H1 (cell line): ENCODE data around the gene ATP2A3. TPM values are rescaled to one million over a fixed set of nuclear protein-coding genes. Genes with fewer than 3 reads are reported as not detected.

Source experiments
- CTCF ChIA-PET: fragments of 300-600 bp; sonication (Branson Sonifier 250); formaldehyde crosslinking; loops from one replicate; lab custom pipeline; 2021; ENCODE audit not compliant: partially characterized antibody; lab: Charles Lee
- POLR2A ChIA-PET: fragments of 300-600 bp; sonication (Branson Sonifier 250); formaldehyde crosslinking; loops from one replicate; lab custom pipeline; 2021; ENCODE audit warnings: inconsistent platforms; ENCODE audit not compliant: partially characterized antibody; lab: Charles Lee
- DNase-seq, 2 experiments: peaks; one replicate each; pipeline versions ENCODE4 v3.0.0 to v3.0.0-alpha.2; 2010 to 2022; ENCODE audit warnings: low spot score in 2 of 2, low read depth in 1 of 2, mixed read lengths in 1 of 2
- FAIRE-seq: peaks from 2 replicates; lab custom pipeline; 2011; peaks lifted over from hg19 to GRCh38; lab: Jason Lieb, UNC
- H2AFZ ChIP-seq: 2 replicates; pipeline ENCODE4 v1.8.1; 2012; ENCODE audit warnings: low read length, inconsistent platforms
- H2AK5ac ChIP-seq: 2 replicates; pipeline ENCODE4 v1.6.1; 2013; ENCODE audit warnings: low read depth, low read length
- H2BK120ac ChIP-seq: replicated peaks from 2 replicates; pipeline ENCODE3; 2013; ENCODE audit warnings: low read depth, low read length, inconsistent platforms
- H2BK12ac ChIP-seq: 2 replicates; pipeline ENCODE4 v1.6.1; 2013; ENCODE audit warnings: low read depth, low read length
- H2BK15ac ChIP-seq: 2 replicates; pipeline ENCODE4 v1.6.1; 2013; ENCODE audit warnings: low read length
- H2BK20ac ChIP-seq: 2 replicates; pipeline ENCODE4 v1.6.1; 2013; ENCODE audit warnings: low read length
- H2BK5ac ChIP-seq: 2 replicates; pipeline ENCODE4 v1.6.1; 2013; ENCODE audit warnings: low read depth, low read length
- H3K14ac ChIP-seq: 2 replicates; pipeline ENCODE4 v1.6.1; 2013; ENCODE audit warnings: inconsistent platforms; ENCODE audit not compliant: insufficient read length
- H3K18ac ChIP-seq: 2 replicates; pipeline ENCODE4 v1.6.1; 2013; ENCODE audit warnings: low read length; ENCODE audit errors: extremely low read depth
- H3K23ac ChIP-seq: 2 replicates; pipeline ENCODE4 v1.6.1; 2013; ENCODE audit warnings: inconsistent platforms; ENCODE audit not compliant: insufficient read length
- H3K23me2 ChIP-seq: 2 replicates; pipeline ENCODE4 v1.6.1; 2013; ENCODE audit warnings: low read depth, low read length
- H3K27ac ChIP-seq: 2 replicates; pipeline ENCODE4 v1.6.1; 2011; ENCODE audit warnings: low read depth, low read length, inconsistent platforms
- H3K27me3 ChIP-seq, 4 experiments: replicated peaks in 1 of 4; 1 replicate in 1 of 4; 2 replicates in 3 of 4; pipeline versions ENCODE4 v1.6.1 to v1.8.1; 2011 to 2013; ENCODE audit warnings: low read length in 3 of 4, mild to moderate bottlenecking in 3 of 4, inconsistent platforms in 2 of 4, mixed read lengths in 2 of 4, moderate library complexity in 1 of 4; ENCODE audit not compliant: control insufficient read depth in 3 of 4, insufficient read depth in 3 of 4; ENCODE audit errors: extremely low read depth in 1 of 4
- H3K36me3 ChIP-seq, 4 experiments: 2 replicates each; pipeline versions ENCODE4 v1.6.1 to v1.8.1; 2011 to 2013; ENCODE audit warnings: mild to moderate bottlenecking in 4 of 4, low read length in 3 of 4, moderate library complexity in 2 of 4, control low read depth in 1 of 4, inconsistent platforms in 1 of 4; ENCODE audit not compliant: insufficient read depth in 4 of 4, control insufficient read depth in 2 of 4
- H3K4ac ChIP-seq: replicated peaks from 2 replicates; pipeline ENCODE3; 2013; ENCODE audit warnings: low read length, low read depth, mixed read lengths, inconsistent platforms; ENCODE audit not compliant: insufficient read length
- H3K4me1 ChIP-seq, 4 experiments: replicated peaks in 1 of 4; 1 replicate in 1 of 4; 2 replicates in 3 of 4; pipeline versions ENCODE4 v1.6.1 to v1.8.1; 2011 to 2013; ENCODE audit warnings: low read length in 3 of 4, inconsistent platforms in 2 of 4, mixed read lengths in 1 of 4; ENCODE audit not compliant: insufficient read depth in 4 of 4, control insufficient read depth in 3 of 4
- H3K4me2 ChIP-seq, 2 experiments: 2 replicates each; pipeline versions ENCODE4 v1.6.1 to v1.8.1; 2011 to 2013; ENCODE audit warnings: low read depth in 2 of 2, low read length in 2 of 2, control low read depth in 1 of 2, inconsistent platforms in 1 of 2, mild to moderate bottlenecking in 1 of 2; ENCODE audit not compliant: insufficient read depth in 1 of 2
- H3K4me3 ChIP-seq, 4 experiments: fragments of 200-600, 300-600 bp in 1 of 4; sonication (generic), shearing (Covaris generic), sonication (Bioruptor Twin) in 1 of 4; 2 replicates each; pipeline versions ENCODE4 v1.5.1 to v1.8.1; 2011 to 2016; ENCODE audit warnings: low read length in 4 of 4, low read depth in 3 of 4, control low read depth in 2 of 4, inconsistent platforms in 2 of 4, mild to moderate bottlenecking in 2 of 4, mixed read lengths in 1 of 4, moderate library complexity in 1 of 4; ENCODE audit not compliant: insufficient read depth in 2 of 4; ENCODE audit errors: extremely low read depth in 1 of 4
- H3K56ac ChIP-seq: replicated peaks from 2 replicates; pipeline ENCODE3; 2013; ENCODE audit warnings: low read depth, mild to moderate bottlenecking, mixed read lengths, low read length, inconsistent platforms; ENCODE audit not compliant: insufficient read length
- H3K79me1 ChIP-seq: 2 replicates; pipeline ENCODE4 v1.6.1; 2013; ENCODE audit warnings: low read depth, low read length, control low read depth
- H3K79me2 ChIP-seq, 2 experiments: 2 replicates each; pipeline versions ENCODE4 v1.6.1 to v1.8.1; 2012 to 2013; ENCODE audit warnings: low read length in 2 of 2, mild to moderate bottlenecking in 2 of 2, inconsistent platforms in 1 of 2; ENCODE audit not compliant: insufficient read depth in 2 of 2, control insufficient read depth in 1 of 2
- H3K9ac ChIP-seq, 4 experiments: replicated peaks in 1 of 4; 1 replicate in 1 of 4; 2 replicates in 3 of 4; pipeline versions ENCODE4 v1.6.1 to v1.8.1; 2011 to 2013; ENCODE audit warnings: low read depth in 3 of 4, low read length in 3 of 4, control low read depth in 2 of 4, mild to moderate bottlenecking in 2 of 4, moderate library complexity in 2 of 4, inconsistent platforms in 1 of 4; ENCODE audit errors: extremely low read depth in 1 of 4
- H3K9me3 ChIP-seq, 2 experiments: 2 replicates each; pipeline versions ENCODE4 v1.6.1 to v1.8.1; 2012 to 2013; ENCODE audit warnings: mild to moderate bottlenecking in 2 of 2, moderate library complexity in 2 of 2, control low read depth in 1 of 2, inconsistent platforms in 1 of 2, low read depth in 1 of 2, low read length in 1 of 2, mixed read lengths in 1 of 2; ENCODE audit not compliant: insufficient read depth in 2 of 2
- H4K20me1 ChIP-seq, 2 experiments: replicated peaks in 1 of 2; 2 replicates each; pipeline versions ENCODE3 to v1.8.1; 2011 to 2013; ENCODE audit warnings: inconsistent platforms in 2 of 2, low read length in 2 of 2, mild to moderate bottlenecking in 1 of 2; ENCODE audit not compliant: insufficient read depth in 2 of 2, control insufficient read depth in 1 of 2
- H4K5ac ChIP-seq: 2 replicates; pipeline ENCODE4 v1.6.1; 2013; ENCODE audit warnings: low read length, low read depth, mixed read lengths, inconsistent platforms; ENCODE audit not compliant: insufficient read length
- H4K8ac ChIP-seq: 2 replicates; pipeline ENCODE4 v1.8.0; 2013; ENCODE audit warnings: mild to moderate bottlenecking, moderate library complexity, low read length, inconsistent platforms; ENCODE audit not compliant: insufficient read depth; ENCODE audit errors: extremely low read depth
- H4K91ac ChIP-seq: replicated peaks from 2 replicates; pipeline ENCODE3; 2013; ENCODE audit warnings: low read length, mixed read lengths, inconsistent platforms; ENCODE audit not compliant: insufficient read length
- KDM1A ChIP-seq: fragments of 200-600, 300-600 bp; sonication (generic); IDR thresholded peaks from 2 replicates; pipeline ENCODE4 v1.7.1; 2016; ENCODE audit warnings: mild to moderate bottlenecking, low read length, borderline replicate concordance
- NANOG ChIP-seq: IDR thresholded peaks from 2 replicates; pipeline ENCODE4 v1.6.1; 2011; ENCODE audit warnings: low read length, low read depth, mild to moderate bottlenecking, inconsistent platforms; ENCODE audit not compliant: insufficient read depth, poor library complexity, severe bottlenecking
- WGBS, 2 experiments: shearing (Covaris generic) in 1 of 2; methylation state at CpG; one replicate each; pipeline versions ENCODE4 v1.1.6 to v1.1.7; 2013 to 2015; ENCODE audit warnings: low lambda C conversion rate in 2 of 2, mixed read lengths in 2 of 2, inconsistent platforms in 1 of 2, low coverage in 1 of 2, missing lambda C conversion rate in 1 of 2; ENCODE audit not compliant: insufficient replicate concordance in 2 of 2, insufficient coverage in 1 of 2, insufficient read length in 1 of 2; ENCODE audit errors: extremely low coverage in 1 of 2, missing lambda C conversion rate in 1 of 2; 5-methylcytosine and 5-hydroxymethylcytosine counted together
- polyA plus RNA-seq, 7 experiments: library from polyadenylated mRNA; depleted of rRNA in 3 of 7; stranded (reverse) in 5 of 7; unstranded in 2 of 7; fragments of >200 nt in 5 of 7; fragments of 200-250 nt in 2 of 7; gene quantifications; 1 replicate in 5 of 7; 2 replicates in 1 of 7; 4 replicates in 1 of 7; pipeline versions ENCODE4 v1.2.1 to v1.2.3, GENCODE V29; 2011 to 2013; ENCODE audit warnings: missing spikeins in 2 of 7, mixed read lengths in 2 of 7
- total RNA-seq: library from RNA; stranded (reverse); fragmentation: NEBNext Ultra II Directional; extraction: Animal tissue kit (Norgen Biotek cat#: 25700); gene quantifications from 2 replicates; pipeline ENCODE4 v1.2.1, GENCODE V29; 2021

The ATP2A3 gene
- total and polyA plus RNA-seq, 2 of the 8 experiments (the other 6 are each of a cell fraction or from before 2014, with no cell fraction given) = 18.4 to 32.5 TPM

DNA sequence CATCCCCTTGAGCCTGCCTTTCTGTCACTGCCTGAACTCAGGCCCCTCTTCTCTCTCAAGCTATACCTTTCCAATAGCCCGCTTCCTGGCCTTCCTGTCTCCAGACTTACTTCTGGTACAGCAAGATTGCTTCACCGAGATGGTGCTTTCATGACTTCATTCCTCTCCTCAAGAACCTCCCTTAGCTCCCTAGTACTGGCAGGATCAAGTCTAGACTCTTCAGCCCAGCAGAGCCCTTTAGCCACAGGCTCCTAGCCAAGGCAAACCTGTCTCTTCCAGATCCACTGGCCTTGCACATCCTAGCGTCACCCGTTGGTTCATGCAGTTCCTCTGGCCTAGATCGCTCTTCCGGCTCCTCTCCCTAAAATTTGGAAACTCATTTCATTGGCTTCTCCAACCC, 6.4 kb upstream of the ATP2A3 start:
- DNase-seq (no peak), FAIRE-seq (no peak)
- Histone ChIP-seq H2BK15ac (no peak overlapping the region), H3K23ac (no peak overlapping the region), H3K4me2 (no peak overlapping the region), H3K56ac (no peak overlapping the region), H3K27ac (no peak overlapping the region), H4K20me1 (no peaks in the 10 kb centered on the region), H4K91ac (no peak overlapping the region), H2AFZ (peak overlapping the region; percentile 26; the same call in 1 of the 2 replicates), H2BK120ac (no peak overlapping the region), H2BK12ac (0 out of 2 replicates have a peak overlapping the region, but pooled peaks have one; percentile 60), H3K4ac (no peak overlapping the region), H3K23me2 (no peaks in the 10 kb centered on the region), H3K4me3 (no peak overlapping the region), H2BK5ac (no peak overlapping the region), H3K27me3 (peaks cover 0 to 2% (median under 1%) of the 10 kb centered on the region in 4 experiments; a peak in 1 of 7 replicates), H3K18ac (no peak overlapping the region; the same call in 1 of the 2 replicates), H3K79me1 (no peaks in the 10 kb centered on the region), H3K9ac (no peak overlapping the region), H4K8ac (no peak overlapping the region), H3K36me3 (no peaks in the 10 kb centered on the region), H2BK20ac (no peak overlapping the region), H4K5ac (no peak overlapping the region), H3K14ac (no peak overlapping the region), H3K79me2 (no peaks in the 10 kb centered on the region), H3K4me1 (peaks cover 0 to 8% (median under 1%) of the 10 kb centered on the region in 4 experiments; a peak in 3 of 7 replicates), H2AK5ac (no peak overlapping the region), H3K9me3 (peaks cover 6 to 7% of the 10 kb centered on the region in 2 experiments; a peak in 2 of 4 replicates)
- ChIA-PET CTCF (interaction anchor here (0.8 to 1.2 kb wide), 3 partner anchors 11 to 233 kb away, joined by 3 to 4 read pairs (median 3); no protein-coding TSS in a partner anchor), POLR2A (interaction anchor here (0.6 to 1.4 kb wide), 3 partner anchors 9 to 173 kb away, joined by 3 to 4 read pairs (median 3); no protein-coding TSS in a partner anchor)
- WGBS, 2 experiments = 92% methylated on average over 6 of the region's 6 CpGs; no CpG with 5 or more reads in 1 of the 2 experiments
- peak; percentile 37; the same call in 1 of the 2 replicates for TF ChIP-seq KDM1A
- TF ChIP-seq NANOG = no peak
